ENCODE measurements around the gene TMIGD1.

- no peak for TF ChIP-seq CTCF (conservative IDR thresholded peaks at IDR 0.05; ENCODE audit: low read depth in 2 of 2)
- no peak for TF ChIP-seq CREB1 (CRISPR knock-in tag; IDR thresholded peaks at IDR 0.05; ENCODE audit: low read depth)
- TF ChIP-seq, protein P1, sequence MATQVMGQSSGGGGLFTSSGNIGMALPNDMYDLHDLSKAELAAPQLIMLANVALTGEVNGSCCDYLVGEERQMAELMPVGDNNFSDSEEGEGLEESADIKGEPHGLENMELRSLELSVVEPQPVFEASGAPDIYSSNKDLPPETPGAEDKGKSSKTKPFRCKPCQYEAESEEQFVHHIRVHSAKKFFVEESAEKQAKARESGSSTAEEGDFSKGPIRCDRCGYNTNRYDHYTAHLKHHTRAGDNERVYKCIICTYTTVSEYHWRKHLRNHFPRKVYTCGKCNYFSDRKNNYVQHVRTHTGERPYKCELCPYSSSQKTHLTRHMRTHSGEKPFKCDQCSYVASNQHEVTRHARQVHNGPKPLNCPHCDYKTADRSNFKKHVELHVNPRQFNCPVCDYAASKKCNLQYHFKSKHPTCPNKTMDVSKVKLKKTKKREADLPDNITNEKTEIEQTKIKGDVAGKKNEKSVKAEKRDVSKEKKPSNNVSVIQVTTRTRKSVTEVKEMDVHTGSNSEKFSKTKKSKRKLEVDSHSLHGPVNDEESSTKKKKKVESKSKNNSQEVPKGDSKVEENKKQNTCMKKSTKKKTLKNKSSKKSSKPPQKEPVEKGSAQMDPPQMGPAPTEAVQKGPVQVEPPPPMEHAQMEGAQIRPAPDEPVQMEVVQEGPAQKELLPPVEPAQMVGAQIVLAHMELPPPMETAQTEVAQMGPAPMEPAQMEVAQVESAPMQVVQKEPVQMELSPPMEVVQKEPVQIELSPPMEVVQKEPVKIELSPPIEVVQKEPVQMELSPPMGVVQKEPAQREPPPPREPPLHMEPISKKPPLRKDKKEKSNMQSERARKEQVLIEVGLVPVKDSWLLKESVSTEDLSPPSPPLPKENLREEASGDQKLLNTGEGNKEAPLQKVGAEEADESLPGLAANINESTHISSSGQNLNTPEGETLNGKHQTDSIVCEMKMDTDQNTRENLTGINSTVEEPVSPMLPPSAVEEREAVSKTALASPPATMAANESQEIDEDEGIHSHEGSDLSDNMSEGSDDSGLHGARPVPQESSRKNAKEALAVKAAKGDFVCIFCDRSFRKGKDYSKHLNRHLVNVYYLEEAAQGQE (IDR thresholded peaks at IDR 0.05; ENCODE audit: unreplicated experiment): no peak
- no peak for TF ChIP-seq EZH2 (IDR thresholded peaks at IDR 0.05; ENCODE audit: low read depth, unreplicated experiment)
- no peak for TF ChIP-seq STAT1 (IDR thresholded peaks at IDR 0.05; ENCODE audit: unreplicated experiment)
- no peak for TF ChIP-seq POLR2AphosphoS5 (IDR thresholded peaks at IDR 0.05; ENCODE audit: low read depth)
- no peak for TF ChIP-seq EZH2phosphoT487 (IDR thresholded peaks at IDR 0.05; ENCODE audit: unreplicated experiment)
- TF ChIP-seq JUNB (IDR thresholded peaks at IDR 0.05; ENCODE audit: unreplicated experiment): no peak
- TF ChIP-seq, protein P2, sequence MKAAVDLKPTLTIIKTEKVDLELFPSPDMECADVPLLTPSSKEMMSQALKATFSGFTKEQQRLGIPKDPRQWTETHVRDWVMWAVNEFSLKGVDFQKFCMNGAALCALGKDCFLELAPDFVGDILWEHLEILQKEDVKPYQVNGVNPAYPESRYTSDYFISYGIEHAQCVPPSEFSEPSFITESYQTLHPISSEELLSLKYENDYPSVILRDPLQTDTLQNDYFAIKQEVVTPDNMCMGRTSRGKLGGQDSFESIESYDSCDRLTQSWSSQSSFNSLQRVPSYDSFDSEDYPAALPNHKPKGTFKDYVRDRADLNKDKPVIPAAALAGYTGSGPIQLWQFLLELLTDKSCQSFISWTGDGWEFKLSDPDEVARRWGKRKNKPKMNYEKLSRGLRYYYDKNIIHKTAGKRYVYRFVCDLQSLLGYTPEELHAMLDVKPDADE (IDR thresholded peaks at IDR 0.05): no peak
Measured at GRCh38 chr17:30273373-30273772, 60.5 kb downstream of the TMIGD1 start.

Data from GM23338 (cell line).